Measurements from ENCODE around the gene JMJD1C.
"Not testable (repeated sequence)": the region's sequence is repeated elsewhere in the genome, so short reads cannot be mapped to it uniquely, and the experiment has no call there.

JMJD1C gene

DNA sequence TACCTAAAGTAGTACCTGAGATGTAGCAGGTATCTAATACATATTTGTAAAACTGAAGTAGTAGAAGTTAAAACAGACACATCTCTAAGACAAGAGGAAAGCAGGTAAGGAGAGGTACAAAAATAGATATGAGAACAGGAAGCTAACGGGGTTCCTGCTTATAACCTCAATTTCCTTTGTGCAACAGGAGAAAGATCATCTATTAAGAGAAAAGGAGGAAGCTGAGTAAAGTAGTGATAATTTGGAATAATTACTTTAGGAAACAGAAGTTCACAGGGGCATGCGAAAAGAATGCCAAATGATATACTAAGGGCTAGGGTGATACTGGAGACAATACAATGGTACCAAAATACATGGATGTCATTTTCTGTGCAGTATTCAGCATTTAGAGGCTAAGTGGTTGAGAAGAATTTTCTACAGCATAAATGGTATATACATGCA lies 223.9 kb downstream of the JMJD1C start:
- Mint-ChIP-seq H3K4me3 (no peak overlapping the region), H3K36me3 (ENCODE audit: low read depth) (peaks cover 39% of the 10 kb centered on the region), H3K27me3 (no peaks in the 10 kb centered on the region), H3K4me1 (ENCODE audit: low read depth) (peaks cover 72% of the 10 kb centered on the region), H3K27ac (no peak overlapping the region), H3K9me3 (peaks cover 14% of the 10 kb centered on the region)
- intact Hi-C loops (cut with micrococcal nuclease) = no loop called here

DNA sequence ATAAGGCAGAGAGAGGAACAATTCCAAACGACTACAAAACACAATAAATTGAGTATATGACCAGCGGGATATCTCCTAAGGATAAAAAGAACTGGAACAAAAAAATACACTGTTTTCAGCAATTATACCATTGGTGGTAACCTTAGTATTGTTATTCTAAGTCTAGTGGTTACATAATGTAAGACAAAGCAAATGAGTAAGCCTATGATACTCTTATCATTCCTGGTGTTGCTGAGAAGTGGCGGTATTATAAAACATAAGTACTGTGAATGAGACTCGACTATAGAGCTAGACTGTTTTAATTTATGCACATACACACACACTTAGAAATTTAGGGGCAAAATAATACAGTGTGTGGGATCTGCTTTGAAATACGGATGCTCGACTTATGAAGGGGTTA lies 225.0 kb downstream of the JMJD1C start:
- H3K27ac Mint-ChIP-seq = no peak overlapping the region
- peaks cover 7% of the 10 kb centered on the region for H3K9me3 Mint-ChIP-seq
- peaks cover 28% of the 10 kb centered on the region for H3K36me3 Mint-ChIP-seq (ENCODE audit: low read depth)
- intact Hi-C loops (cut with micrococcal nuclease) = no loop called here
- H3K4me1 Mint-ChIP-seq (ENCODE audit: low read depth) = peaks cover 63% of the 10 kb centered on the region
- no peaks in the 10 kb centered on the region for H3K27me3 Mint-ChIP-seq
- no peak overlapping the region for H3K4me3 Mint-ChIP-seq

DNA sequence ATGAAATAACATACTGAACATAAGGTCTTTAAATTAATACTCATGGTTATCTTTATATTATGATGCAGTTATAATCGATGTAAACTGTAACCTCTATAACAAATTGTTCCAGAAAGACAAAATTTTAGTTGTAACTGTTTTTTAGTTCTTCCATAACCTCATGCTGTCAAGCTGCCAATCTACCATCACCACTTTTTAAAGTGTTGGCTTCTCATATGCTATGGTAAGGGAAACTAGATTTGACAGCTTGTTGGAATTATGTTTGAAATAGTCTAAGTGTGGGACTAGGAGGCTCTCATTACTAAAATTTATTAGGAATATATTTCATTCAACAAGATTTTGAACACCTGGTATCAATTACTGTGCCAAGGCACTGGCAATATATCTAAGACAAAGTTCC lies 227.3 kb downstream of the JMJD1C start:
- Mint-ChIP-seq H3K36me3 (ENCODE audit: low read depth) (peaks cover 18% of the 10 kb centered on the region), H3K27ac (no peak overlapping the region), H3K4me1 (ENCODE audit: low read depth) (peaks cover 47% of the 10 kb centered on the region), H3K27me3 (no peaks in the 10 kb centered on the region), H3K9me3 (no peaks in the 10 kb centered on the region), H3K4me3 (no peak overlapping the region)
- intact Hi-C loops (cut with micrococcal nuclease) = no loop called here

DNA sequence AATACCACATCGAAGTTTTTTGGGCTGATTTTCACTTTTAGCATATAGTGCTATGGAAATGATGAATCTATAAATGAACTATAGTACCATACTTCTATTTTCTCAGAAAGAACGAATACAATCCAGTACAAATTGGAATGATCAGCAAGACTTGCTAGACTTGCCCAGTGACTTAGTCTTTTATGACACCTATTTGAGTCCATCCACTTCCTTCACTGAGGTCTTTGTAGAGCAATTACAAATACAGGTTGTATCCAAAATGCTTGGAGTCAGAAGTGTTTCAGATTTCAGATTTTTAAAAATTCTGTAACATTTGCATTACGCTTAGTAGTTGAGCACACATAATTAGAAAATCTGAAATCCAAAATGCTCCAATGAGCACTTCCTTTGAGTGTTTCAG lies 228.4 kb downstream of the JMJD1C start:
- no peaks in the 10 kb centered on the region for H3K9me3 Mint-ChIP-seq
- H3K4me3 Mint-ChIP-seq = no peak overlapping the region
- H3K36me3 Mint-ChIP-seq (ENCODE audit: low read depth) = peaks cover 18% of the 10 kb centered on the region
- peaks cover 47% of the 10 kb centered on the region for H3K4me1 Mint-ChIP-seq (ENCODE audit: low read depth)
- H3K27me3 Mint-ChIP-seq = no peaks in the 10 kb centered on the region
- no peak overlapping the region for H3K27ac Mint-ChIP-seq
- intact Hi-C loops (cut with micrococcal nuclease) = no loop called here

- Mint-ChIP-seq H3K27me3 (no peaks in the 10 kb centered on the region), H3K27ac (no peak overlapping the region), H3K4me3 (no peak overlapping the region), H3K36me3 (ENCODE audit: low read depth) (peaks cover 18% of the 10 kb centered on the region), H3K9me3 (no peaks in the 10 kb centered on the region), H3K4me1 (ENCODE audit: low read depth) (peaks cover 37% of the 10 kb centered on the region)
- intact Hi-C loops (cut with micrococcal nuclease) = no loop called here
Observed at GRCh38 chr10:63236113-63236935, 229.5 kb downstream of the JMJD1C start.

DNA sequence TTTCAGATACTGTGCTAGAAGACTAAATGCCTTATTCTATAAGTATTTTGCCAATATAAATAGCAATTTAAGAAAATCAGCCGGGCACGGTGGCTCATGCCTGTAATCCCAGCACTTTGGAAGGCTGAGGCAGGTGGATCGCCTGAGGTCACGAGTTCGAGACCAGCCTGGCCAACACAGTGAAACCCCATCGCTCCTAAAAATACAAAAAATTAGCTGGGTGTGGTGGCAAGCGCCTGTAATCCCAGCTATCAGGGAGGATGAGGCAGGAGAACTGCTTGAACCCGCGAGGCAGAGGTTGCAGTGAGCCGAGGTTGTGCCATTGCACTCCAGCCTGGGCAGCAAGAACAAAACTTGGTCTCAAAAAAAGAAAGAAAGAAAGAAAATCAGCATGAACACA lies 230.6 kb downstream of the JMJD1C start:
- H3K27me3 Mint-ChIP-seq; H3K4me3 Mint-ChIP-seq; H3K27ac Mint-ChIP-seq; intact Hi-C loops (cut with micrococcal nuclease); H3K9me3 Mint-ChIP-seq: not testable (repeated sequence)
- peaks cover 19% of the 10 kb centered on the region for H3K36me3 Mint-ChIP-seq (ENCODE audit: low read depth)
- peaks cover 33% of the 10 kb centered on the region for H3K4me1 Mint-ChIP-seq (ENCODE audit: low read depth)

GRCh38 chr10:63229161-63229560 lies 236.6 kb downstream of the JMJD1C start:
- Mint-ChIP-seq H3K4me1 (ENCODE audit: low read depth) (peaks cover 18% of the 10 kb centered on the region), H3K27ac (no peak overlapping the region)
- intact Hi-C loops (cut with micrococcal nuclease) = no loop called here

GRCh38 chr10:63228237-63228636 lies 237.5 kb downstream of the JMJD1C start:
- Mint-ChIP-seq H3K9me3 (no peaks in the 10 kb centered on the region), H3K27me3 (no peaks in the 10 kb centered on the region), H3K36me3 (ENCODE audit: low read depth) (peaks cover 13% of the 10 kb centered on the region), H3K4me3 (no peak overlapping the region), H3K4me1 (ENCODE audit: low read depth) (peaks cover 16% of the 10 kb centered on the region), H3K27ac (no peak overlapping the region)
- intact Hi-C loops (cut with micrococcal nuclease) = no loop called here

More at GRCh38 chr10:63229161-63229560, 236.6 kb downstream of the JMJD1C start:
- Mint-ChIP-seq H3K27me3 (no peaks in the 10 kb centered on the region), H3K4me3 (no peak overlapping the region), H3K9me3 (no peaks in the 10 kb centered on the region), H3K36me3 (ENCODE audit: low read depth) (peaks cover 13% of the 10 kb centered on the region)

DNA sequence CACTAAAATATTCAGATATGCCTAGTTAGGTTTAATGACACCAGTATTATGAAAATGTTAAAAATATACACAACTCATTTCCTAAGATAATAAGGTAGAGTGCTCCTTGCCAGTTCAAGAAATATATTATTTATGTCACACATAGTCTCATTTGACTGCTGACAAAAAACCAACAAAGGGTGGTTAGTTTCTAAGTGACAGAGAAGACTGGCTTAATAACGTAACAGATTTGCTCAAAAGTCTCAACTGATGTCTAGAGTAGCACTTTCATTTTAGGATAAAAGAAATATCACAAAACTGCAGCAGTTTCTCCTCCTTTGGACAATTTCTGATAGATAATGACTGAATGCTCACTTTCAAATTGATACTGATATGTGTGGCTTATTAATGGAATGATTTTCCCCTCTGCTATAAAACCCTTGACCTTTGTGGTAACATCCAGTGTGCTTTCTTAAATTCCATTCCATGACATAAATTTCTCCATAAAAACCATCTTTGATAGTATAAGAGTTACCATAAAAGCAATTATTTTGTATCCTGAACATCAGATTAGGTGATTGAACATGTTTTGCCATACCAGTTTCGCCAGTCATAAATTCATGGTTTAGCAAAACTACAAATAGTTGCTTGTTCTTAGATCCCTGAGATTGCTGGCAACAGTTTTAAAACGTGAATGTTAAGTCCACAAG lies 238.4 kb downstream of the JMJD1C start:
- H3K36me3 Mint-ChIP-seq (ENCODE audit: low read depth) = peaks cover 22% of the 10 kb centered on the region
- H3K9me3 Mint-ChIP-seq = no peaks in the 10 kb centered on the region
- intact Hi-C loops (cut with micrococcal nuclease) = no loop called here
- no peak overlapping the region for H3K4me3 Mint-ChIP-seq
- no peaks in the 10 kb centered on the region for H3K27me3 Mint-ChIP-seq
- H3K27ac Mint-ChIP-seq = no peak overlapping the region
- peaks cover 13% of the 10 kb centered on the region for H3K4me1 Mint-ChIP-seq (ENCODE audit: low read depth)

DNA sequence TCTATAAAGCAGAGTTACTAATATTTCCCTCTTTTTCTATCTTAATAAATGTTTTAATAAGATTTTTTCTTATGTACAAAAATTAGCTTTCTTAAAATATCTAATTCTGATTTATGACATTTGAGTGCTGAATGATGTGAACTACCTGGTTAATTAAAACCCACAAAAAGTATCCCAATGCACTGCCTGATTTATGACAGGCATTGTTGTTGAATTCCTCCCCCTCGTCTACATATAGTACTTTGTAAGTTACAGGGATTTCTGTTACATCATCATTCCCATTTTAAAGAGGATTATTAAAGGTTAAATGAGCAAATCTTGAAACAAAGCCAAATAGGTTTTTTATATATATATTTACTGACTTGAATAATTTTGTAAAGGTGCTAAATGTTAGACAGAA lies 241.5 kb downstream of the JMJD1C start:
- intact Hi-C loops (cut with micrococcal nuclease) = no loop called here

DNA sequence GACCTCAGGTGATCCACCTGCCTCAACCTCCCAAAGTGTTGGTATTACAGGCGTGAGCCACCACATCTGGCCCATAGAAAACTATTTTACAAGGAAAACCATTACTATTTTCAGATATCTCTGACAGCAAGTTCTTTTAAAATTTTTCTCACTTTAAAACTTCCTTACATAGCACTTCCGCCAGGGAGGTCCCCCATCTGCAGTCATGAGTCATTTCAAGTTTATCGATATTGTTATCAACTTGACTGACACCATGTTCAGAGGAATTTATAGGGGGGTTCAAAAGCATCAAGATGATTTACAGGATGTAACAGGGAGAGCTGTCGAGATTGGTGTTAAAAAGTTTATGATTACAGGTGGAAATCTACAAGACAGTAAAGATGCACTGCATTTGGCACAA lies 243.8 kb downstream of the JMJD1C start:
- H3K27me3 Mint-ChIP-seq = no peaks in the 10 kb centered on the region
- peaks cover 31% of the 10 kb centered on the region for H3K36me3 Mint-ChIP-seq (ENCODE audit: low read depth)
- peaks cover 30% of the 10 kb centered on the region for H3K4me1 Mint-ChIP-seq (ENCODE audit: low read depth)
- intact Hi-C loops (cut with micrococcal nuclease) = no loop called here
- H3K27ac Mint-ChIP-seq = no peak overlapping the region
- no peaks in the 10 kb centered on the region for H3K9me3 Mint-ChIP-seq
- no peak overlapping the region for H3K4me3 Mint-ChIP-seq

More for the DNA sequence above, 241.5 kb downstream of the JMJD1C start:
- H3K27me3 Mint-ChIP-seq = no peaks in the 10 kb centered on the region
- no peak overlapping the region for H3K27ac Mint-ChIP-seq
- no peaks in the 10 kb centered on the region for H3K9me3 Mint-ChIP-seq
- peaks cover 31% of the 10 kb centered on the region for H3K36me3 Mint-ChIP-seq (ENCODE audit: low read depth)
- peaks cover 34% of the 10 kb centered on the region for H3K4me1 Mint-ChIP-seq (ENCODE audit: low read depth)
- no peak overlapping the region for H3K4me3 Mint-ChIP-seq

DNA sequence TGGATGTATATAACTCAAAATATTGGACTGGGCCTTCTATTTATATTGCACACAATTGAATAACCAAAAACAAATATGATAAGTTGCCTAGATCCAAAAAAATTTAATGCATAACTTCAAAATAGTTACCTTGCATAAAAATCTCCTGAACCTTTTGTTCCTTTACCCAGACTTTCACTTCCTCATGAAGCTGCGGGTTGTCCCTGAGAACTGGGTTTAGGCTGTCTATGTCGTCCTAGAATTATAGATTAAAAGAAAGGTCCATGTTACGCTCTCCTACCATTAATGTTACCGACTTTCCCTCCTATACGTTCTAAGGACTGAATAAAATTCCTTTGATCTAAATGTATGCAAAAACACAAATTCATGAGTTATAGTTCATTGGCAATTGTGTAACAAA lies 246.0 kb downstream of the JMJD1C start:
- H3K36me3 Mint-ChIP-seq (ENCODE audit: low read depth) = peaks cover 42% of the 10 kb centered on the region
- H3K4me1 Mint-ChIP-seq (ENCODE audit: low read depth) = peaks cover 37% of the 10 kb centered on the region
- H3K9me3 Mint-ChIP-seq = no peaks in the 10 kb centered on the region
- no peak overlapping the region for H3K27ac Mint-ChIP-seq
- H3K4me3 Mint-ChIP-seq = no peak overlapping the region
- no peaks in the 10 kb centered on the region for H3K27me3 Mint-ChIP-seq
- intact Hi-C loops (cut with micrococcal nuclease) = loop anchor here (5.0 kb wide), 3 partner anchors 48 to 503 kb away; partner anchors contain the start of gene JMJD1C

DNA sequence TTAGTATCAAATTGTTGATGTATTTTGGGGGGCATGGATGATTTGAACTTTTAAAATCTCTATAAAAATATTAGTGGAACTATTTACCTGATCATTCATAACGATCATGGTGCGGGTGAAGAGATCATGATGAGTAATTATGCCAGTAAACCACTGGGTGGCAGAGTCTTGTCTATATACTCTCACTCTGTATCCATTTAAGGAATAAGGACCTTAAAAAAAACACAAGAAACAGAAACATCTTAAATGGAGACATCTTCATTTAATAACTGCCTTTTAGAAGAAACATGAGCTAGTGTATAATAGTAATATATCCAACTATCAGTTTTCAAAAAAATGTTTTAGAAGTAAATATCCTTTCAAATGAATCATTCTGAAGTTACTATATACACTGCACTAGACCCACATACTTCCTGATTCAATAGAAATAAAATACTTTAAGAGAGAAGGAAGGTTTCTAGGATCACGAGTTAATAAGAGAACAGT lies 248.6 kb downstream of the JMJD1C start:
- intact Hi-C loops (cut with micrococcal nuclease) = loop anchor here (1.0 to 5.0 kb wide), 4 partner anchors 50 to 505 kb away; partner anchors contain the start of gene JMJD1C
- peaks cover 47% of the 10 kb centered on the region for H3K4me1 Mint-ChIP-seq (ENCODE audit: low read depth)
- no peaks in the 10 kb centered on the region for H3K9me3 Mint-ChIP-seq
- H3K4me3 Mint-ChIP-seq = no peak overlapping the region
- H3K36me3 Mint-ChIP-seq (ENCODE audit: low read depth) = peaks cover 47% of the 10 kb centered on the region
- H3K27me3 Mint-ChIP-seq = no peaks in the 10 kb centered on the region
- no peak overlapping the region for H3K27ac Mint-ChIP-seq

GRCh38 chr10:63214571-63214970 lies 251.2 kb downstream of the JMJD1C start:
- Mint-ChIP-seq H3K4me1 (ENCODE audit: low read depth) (peaks cover 22% of the 10 kb centered on the region), H3K27ac (peak overlapping the region; percentile 53), H3K27me3 (no peaks in the 10 kb centered on the region), H3K4me3 (no peak overlapping the region), H3K9me3 (no peaks in the 10 kb centered on the region), H3K36me3 (ENCODE audit: low read depth) (peaks cover 53% of the 10 kb centered on the region)
- intact Hi-C loops (cut with micrococcal nuclease) = no loop called here

Measured in dendritic cell treated with granulocyte-macrophage colony-stimulating factor and Interleukin-4, amounts not matched to agents 40 ng/mL and 50 ng/mL, for 4 days (primary cell).